Heart left ventricle (tissue), 16 donors: ENCODE results near the gene SLC26A11. TPM values are rescaled to one million over a fixed set of nuclear protein-coding genes. Genes with fewer than 3 reads are reported as not detected.
"Not testable (repeated sequence)": the region's sequence is repeated elsewhere in the genome, so short reads cannot be mapped to it uniquely, and the experiment has no call there.

Source experiments
- ATAC-seq, 4 donors: fragments of 200-7000 bp; cut with Tn5 transposase; one replicate each; pipeline ENCODE4 v1.9.1; 2020 to 2022; ENCODE audit warnings: moderate library complexity in 4 of 4, mild to moderate bottlenecking in 3 of 4, moderate number of reproducible peaks in 1 of 4
- DNase-seq, 5 donors: peaks; one replicate each; pipeline ENCODE4 v3.0.0-alpha.2; 2020
- H3K27ac ChIP-seq, 12 donors: fragments of 200-600 bp; sonication (generic) in 4 of 12; one replicate each; pipeline versions ENCODE4 v1.5.0 to v1.8.0; 2016 to 2022; ENCODE audit warnings: mild to moderate bottlenecking in 2 of 12
- H3K27me3 ChIP-seq, 9 donors: fragments of 200-600 bp; sonication (generic) in 2 of 9; one replicate each; pipeline versions ENCODE4 v1.5.1 to v1.8.0; 2016 to 2022; ENCODE audit warnings: mild to moderate bottlenecking in 3 of 9
- H3K36me3 ChIP-seq, 9 donors: fragments of 200-600 bp; sonication (generic) in 2 of 9; one replicate each; pipeline versions ENCODE4 v1.5.0 to v1.8.0; 2018 to 2022; ENCODE audit warnings: mild to moderate bottlenecking in 2 of 9
- H3K4me1 ChIP-seq, 12 donors: fragments of 200-600 bp; sonication (generic) in 4 of 12; one replicate each; pipeline versions ENCODE4 v1.5.0 to v1.8.0; 2016 to 2022; ENCODE audit warnings: mild to moderate bottlenecking in 3 of 12
- H3K4me3 ChIP-seq, 12 donors: fragments of 200-600 bp; sonication (generic) in 4 of 12; one replicate each; pipeline versions ENCODE4 v1.5.0 to v1.8.0; 2017 to 2022; ENCODE audit warnings: mild to moderate bottlenecking in 9 of 12, moderate library complexity in 4 of 12
- H3K9me3 ChIP-seq, 12 donors: fragments of 200-600 bp; sonication (generic) in 4 of 12; one replicate each; pipeline versions ENCODE4 v1.5.0 to v1.8.0; 2016 to 2022; ENCODE audit warnings: mild to moderate bottlenecking in 1 of 12
- POLR2A ChIP-seq, 2 donors: fragments of 450-650 bp; IDR thresholded peaks; one replicate each; pipeline ENCODE4 v1.6.1; 2017; ENCODE audit warnings: antibody characterized with exemption in 2 of 2, mild to moderate bottlenecking in 2 of 2, moderate library complexity in 2 of 2
- WGBS, 4 donors: extraction: QIAGEN DNeasy Blood & Tissue Kit in 2 of 4; methylation state at CpG; one replicate each; pipeline versions ENCODE4 v1.1.5 to v1.1.7; 2013 to 2018; 5-methylcytosine and 5-hydroxymethylcytosine counted together
- intact Hi-C, 10 donors: fragments of 100-400 bp; cut with DNase I; formaldehyde crosslinking; loops; one replicate each; pipeline versions ENCODE4 v1.11.1 to v1.14.2; 2022
- polyA plus RNA-seq, 2 donors: library from polyadenylated mRNA; stranded (reverse); fragments of 200-250 nt; gene quantifications; one replicate each; pipeline ENCODE4 v1.2.3, GENCODE V29; 2013
- total RNA-seq, 9 donors: library from RNA; depleted of rRNA in 2 of 9; stranded (reverse); fragments of >200 nt in 2 of 9; fragmentation: NEBNext Ultra II Directional in 3 of 9; extraction: Animal tissue kit (Norgen Biotek cat#: 25700) in 3 of 9; gene quantifications; one replicate each; pipeline versions ENCODE4 v1.1.0 to v1.2.4, GENCODE V29; 2016 to 2023
- TF ChIP-seq, protein P1 (sequence below), 12 donors: fragments of 200-600 bp; sonication (generic) in 4 of 12; IDR thresholded peaks; one replicate each; pipeline versions ENCODE4 v1.5.0 to v1.8.0; 2018 to 2022; ENCODE audit warnings: antibody characterized with exemption in 12 of 12, mild to moderate bottlenecking in 5 of 12
- donor health status: ischemic (EF 13 %, LVEDD 7.1; RV severe dilation, severe dysfunction).
- donor health status: healthy with polysubstance abuse.
- donor health status: DM: no; HTN: yes; CAD: no.
- donor health status: DM: no; HTN: no; CAD: no.
- donor health status: ischemic (EF 25% LVEDD 6.9; RV normal size, moderate dysfunction).
- donor health status: ischemic (EF 25% LVEDD 5.7; RV mildly dilated, moderate dysfunction).
- donor health status: healthy.
- donor health status: DM: yes; HTN: yes; CAD: no.
- donor health status: ischemic (EF 35%, LVEDD 5.7; RV mildly dilated, moderate dysfunction).
- donor health status: nonischemic (EF 11% LVEDD 7.7; RV severe dilation, severe dysfunction).
- donor health status: DM: yes; HTN: yes; CAD: no.
- donor health status: PGD.
- donor health status: ischemic (EF 29% LVEDD 5.4; RV normal size, mild dysfunction).
- donor health status: nonischemic (EF 23%, LVEDD 6.1; RV moderate dilation, normal function).

Gene SLC26A11
- total and polyA plus RNA-seq, 11 donors = 2.4 to 13.0 (median 4.1) TPM

DNA sequence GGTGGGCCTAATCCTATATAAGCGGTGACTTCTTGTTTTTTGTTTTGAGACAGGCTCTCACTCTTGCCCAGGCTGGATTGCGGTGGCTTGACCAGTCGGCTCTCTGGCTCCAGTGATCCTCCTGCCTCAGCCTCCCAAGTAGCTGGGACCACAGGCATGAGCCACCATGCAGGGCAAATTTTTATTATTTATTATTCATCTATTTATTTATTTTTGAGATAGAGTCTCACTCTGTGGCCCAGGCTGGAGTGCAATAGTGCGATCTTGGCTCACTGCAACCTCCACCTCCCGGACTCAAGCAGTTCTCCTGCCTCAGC, 35.8 kb downstream of the SLC26A11 start:
- intact Hi-C loops = loop anchor here in 2 of 10 donors (5.0 to 10.0 kb wide), 2 partner anchors 109 to 251 kb away; partner anchors contain the start of gene EIF4A3 (in 1 of the 2)
- H3K9me3 ChIP-seq = no peaks in the 10 kb centered on the region
- H3K27me3 ChIP-seq = no peaks in the 10 kb centered on the region
- ATAC-seq = no peak
- H3K27ac ChIP-seq = no peak overlapping the region
- H3K4me3 ChIP-seq = no peak overlapping the region
- TF ChIP-seq POLR2A (IDR thresholded peaks at IDR 0.05) = no peak
- TF ChIP-seq, protein P1, sequence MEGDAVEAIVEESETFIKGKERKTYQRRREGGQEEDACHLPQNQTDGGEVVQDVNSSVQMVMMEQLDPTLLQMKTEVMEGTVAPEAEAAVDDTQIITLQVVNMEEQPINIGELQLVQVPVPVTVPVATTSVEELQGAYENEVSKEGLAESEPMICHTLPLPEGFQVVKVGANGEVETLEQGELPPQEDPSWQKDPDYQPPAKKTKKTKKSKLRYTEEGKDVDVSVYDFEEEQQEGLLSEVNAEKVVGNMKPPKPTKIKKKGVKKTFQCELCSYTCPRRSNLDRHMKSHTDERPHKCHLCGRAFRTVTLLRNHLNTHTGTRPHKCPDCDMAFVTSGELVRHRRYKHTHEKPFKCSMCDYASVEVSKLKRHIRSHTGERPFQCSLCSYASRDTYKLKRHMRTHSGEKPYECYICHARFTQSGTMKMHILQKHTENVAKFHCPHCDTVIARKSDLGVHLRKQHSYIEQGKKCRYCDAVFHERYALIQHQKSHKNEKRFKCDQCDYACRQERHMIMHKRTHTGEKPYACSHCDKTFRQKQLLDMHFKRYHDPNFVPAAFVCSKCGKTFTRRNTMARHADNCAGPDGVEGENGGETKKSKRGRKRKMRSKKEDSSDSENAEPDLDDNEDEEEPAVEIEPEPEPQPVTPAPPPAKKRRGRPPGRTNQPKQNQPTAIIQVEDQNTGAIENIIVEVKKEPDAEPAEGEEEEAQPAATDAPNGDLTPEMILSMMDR (IDR thresholded peaks at IDR 0.05) = no peak
- H3K4me1 ChIP-seq = peaks cover 0 to 40% (median 5%) of the 10 kb centered on the region in 12 donors
- peaks cover 0 to 24% (median 8%) of the 10 kb centered on the region in 9 donors for H3K36me3 ChIP-seq
- 97 to 99% (median 97%) methylated on average over 5 of the region's 5 CpGs for WGBS, 4 donors
- peak in 1 of 5 donors; percentile 20 for DNase-seq

DNA sequence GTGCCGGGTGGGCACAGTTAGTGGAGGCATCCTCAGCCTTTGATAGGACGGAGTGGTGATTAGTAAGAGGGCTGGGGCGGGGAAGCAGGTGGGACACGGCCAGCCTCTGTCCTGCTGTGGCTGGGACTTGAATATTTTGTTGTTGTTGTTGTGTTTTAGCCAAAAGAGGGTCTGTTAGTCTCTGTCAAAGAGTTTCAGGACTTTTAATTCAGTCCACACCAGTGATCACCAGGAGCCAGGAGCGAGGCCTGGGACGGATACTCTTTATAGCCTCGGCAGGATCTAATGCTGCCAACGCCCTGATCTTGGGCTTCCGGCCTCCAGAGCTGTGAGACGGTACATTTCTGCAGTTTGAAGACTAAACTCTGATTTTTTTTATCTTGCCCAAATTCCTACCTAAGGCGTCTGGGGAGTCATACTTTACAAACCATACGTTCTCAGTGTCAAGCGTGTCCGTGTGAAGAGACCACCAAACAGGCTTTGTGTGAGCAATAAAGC, 37.5 kb downstream of the SLC26A11 start:
- no peaks in the 10 kb centered on the region for H3K9me3 ChIP-seq

DNA sequence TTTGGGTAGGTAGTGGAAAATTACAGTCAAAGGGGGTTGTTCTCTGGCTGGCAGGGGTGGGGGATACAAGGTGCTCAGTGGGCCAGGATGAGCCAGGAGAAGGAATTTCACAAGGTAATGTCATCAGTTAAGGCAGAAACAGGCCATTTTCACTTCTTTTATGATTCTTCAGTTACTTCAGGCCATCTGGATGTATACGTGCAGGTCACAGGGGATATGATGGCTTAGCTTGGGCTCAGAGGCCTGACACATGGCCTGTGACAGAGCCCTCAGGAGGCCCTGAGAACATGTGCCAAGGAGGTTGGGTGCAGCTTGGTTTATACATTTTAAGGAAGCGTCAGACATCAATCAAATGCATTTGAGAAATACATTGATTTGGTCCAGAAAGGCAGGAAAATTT, 38.1 kb downstream of the SLC26A11 start:
- not testable (repeated sequence) for H3K27ac ChIP-seq, H3K36me3 ChIP-seq, H3K9me3 ChIP-seq, H3K4me3 ChIP-seq, H3K27me3 ChIP-seq, ATAC-seq, DNase-seq
- peaks cover 6 to 61% (median 22%) of the 10 kb centered on the region in 12 donors for H3K4me1 ChIP-seq
- WGBS, 4 donors = 87 to 93% (median 91%) methylated on average over 2 of the region's 2 CpGs
- intact Hi-C loops = loop anchor here in 2 of 10 donors (5.0 to 10.0 kb wide), 2 partner anchors 111 to 253 kb away; partner anchors contain the start of gene EIF4A3 (in 1 of the 2)

More for the DNA sequence above, 37.5 kb downstream of the SLC26A11 start:
- H3K27me3 ChIP-seq = no peaks in the 10 kb centered on the region
- 76 to 87% (median 81%) methylated on average over 13 to 14 of the region's 14 CpGs for WGBS, 4 donors
- no peak overlapping the region for H3K4me3 ChIP-seq
- H3K27ac ChIP-seq = peak overlapping the region in 1 of 12 donors; percentile 20
- peaks cover 4 to 56% (median 17%) of the 10 kb centered on the region in 12 donors for H3K4me1 ChIP-seq
- ATAC-seq (no peak), DNase-seq (no peak)
- TF ChIP-seq, protein P1 (IDR thresholded peaks at IDR 0.05) = no peak
- TF ChIP-seq POLR2A (IDR thresholded peaks at IDR 0.05) = no peak
- H3K36me3 ChIP-seq = peaks cover 0 to 6% (median 1%) of the 10 kb centered on the region in 9 donors
- intact Hi-C loops = loop anchor here in 2 of 10 donors (5.0 to 10.0 kb wide), 2 partner anchors 110 to 253 kb away; partner anchors contain the start of gene EIF4A3 (in 1 of the 2)

DNA sequence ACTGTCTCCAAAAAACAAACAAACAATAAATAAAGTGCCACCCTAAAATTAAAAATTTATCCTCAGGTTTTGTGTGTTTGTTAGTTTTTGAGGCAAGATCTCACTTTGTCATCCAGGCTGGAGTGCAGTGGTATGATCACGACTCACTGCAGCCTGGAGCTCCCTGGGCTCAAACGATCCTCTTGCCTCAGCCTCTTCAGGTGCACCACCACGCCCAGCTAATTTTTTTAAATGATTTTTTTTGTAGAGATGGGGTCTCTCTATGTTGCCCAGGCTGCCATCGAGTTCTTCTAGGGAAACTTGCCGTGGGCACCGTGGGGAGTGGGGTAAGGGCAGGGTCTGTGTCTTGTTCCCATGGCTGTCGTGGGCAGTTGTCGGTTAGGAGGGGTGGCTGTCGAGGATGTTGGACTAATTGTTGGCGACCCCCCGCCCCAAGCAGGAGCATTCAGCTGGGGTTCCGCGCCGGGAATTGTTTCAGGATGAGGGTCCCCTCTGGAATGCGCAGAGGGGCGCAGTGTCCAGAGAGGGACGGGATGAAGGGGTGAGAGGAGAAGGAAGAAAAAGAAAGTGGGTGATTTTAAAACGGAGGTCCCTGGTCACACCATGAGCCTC, 39.3 kb downstream of the SLC26A11 start:
- no peak for DNase-seq
- Histone ChIP-seq H3K27me3 (no peaks in the 10 kb centered on the region), H3K4me1 (peaks cover 6 to 58% (median 30%) of the 10 kb centered on the region in 12 donors), H3K4me3 (peak overlapping the region; percentile 35 to 84 (median 66)), H3K9me3 (no peaks in the 10 kb centered on the region), H3K36me3 (peaks cover 0 to 8% (median 0%) of the 10 kb centered on the region in 9 donors), H3K27ac (peak overlapping the region; percentile 61 to 97 (median 92))
- ATAC-seq = no peak
- TF ChIP-seq, protein P1 (IDR thresholded peaks at IDR 0.05) = no peak
- TF ChIP-seq POLR2A (IDR thresholded peaks at IDR 0.05) = no peak
- intact Hi-C loops = loop anchor here in 9 of 10 donors (2.0 to 10.0 kb wide), 6 partner anchors 37 to 255 kb away; partner anchors contain the start of genes EIF4A3 (in 8 of the 9), GAA (in 2 of the 9), SGSH (in 1 of the 9) and SLC26A11 (in 1 of the 9)
- 43 to 55% (median 47%) methylated on average over 18 of the region's 18 CpGs for WGBS, 4 donors
